Stimulated activated naive CD8-positive, alpha-beta T cell treated with anti-CD3 and anti-CD28 coated beads, Interleukin-15, Interleukin-2, amounts not matched to agents 100 U/mL and 50 U/mL, for 24 hours (primary cell): Measurements from ENCODE around the gene TMC4.
A peak's percentile ranks its signal among the peaks of the same experiment; 100 is the strongest.

Experiments used
- ATAC-seq: fragments of 150-1000 bp; cut with Tn5 transposase; one replicate; pipeline ENCODE4 v1.10.0; 2021
- DNase-seq: peaks from one replicate; pipeline ENCODE4 v3.0.0; 2021

The TMC4 gene

GRCh38 chr19:54154603-54155345, 18.2 kb downstream of the TMC4 start:
- DNase-seq (no peak), ATAC-seq (no peak)

- ATAC-seq, result no peak
Observed at GRCh38 chr19:54153731-54154326, 19.1 kb downstream of the TMC4 start.

GRCh38 chr19:54152878-54153524, 20.0 kb downstream of the TMC4 start:
- ATAC-seq, result no peak
- DNase-seq, result no peak

More at GRCh38 chr19:54153731-54154326, 19.1 kb downstream of the TMC4 start:
- DNase-seq, result no peak

GRCh38 chr19:54152267-54152666, 20.7 kb downstream of the TMC4 start:
- ATAC-seq, result no peak
- no peak for DNase-seq

- ATAC-seq (no peak), DNase-seq (no peak)
Observed at GRCh38 chr19:54151362-54152035, 21.5 kb downstream of the TMC4 start.

- no peak for ATAC-seq
- no peak for DNase-seq
Observed at GRCh38 chr19:54149021-54149812, 23.7 kb downstream of the TMC4 start.

- no peak for DNase-seq
- ATAC-seq, result no peak
Observed at GRCh38 chr19:54148158-54148557, 24.8 kb downstream of the TMC4 start.

- ATAC-seq (no peak), DNase-seq (no peak)
Observed at GRCh38 chr19:54147676-54148075, 25.3 kb downstream of the TMC4 start.

GRCh38 chr19:54145541-54146158, 27.3 kb downstream of the TMC4 start:
- DNase-seq (no peak), ATAC-seq (no peak)

GRCh38 chr19:54142166-54142780, 30.7 kb downstream of the TMC4 start:
- DNase-seq (no peak), ATAC-seq (no peak)

- DNase-seq (no peak), ATAC-seq (no peak)
Observed at GRCh38 chr19:54141356-54141755, 31.6 kb downstream of the TMC4 start.

- DNase-seq (peak; percentile 59), ATAC-seq (no peak)
Observed at GRCh38 chr19:54138489-54139256, 34.3 kb downstream of the TMC4 start.

GRCh38 chr19:54137699-54138488, 35.1 kb downstream of the TMC4 start, which contains the start of gene CNOT3:
Gene CNOT3 (plus strand): TSS chr19:54137762. CDS start chr19:54142979, 5,217 bp downstream.
- peak; percentile 47 for DNase-seq
- ATAC-seq, result no peak

- ATAC-seq, result peak; percentile 91
- DNase-seq, result peak; percentile 98
Observed at GRCh38 chr19:54136864-54137698, 35.9 kb downstream of the TMC4 start.

- ATAC-seq, result no peak
- no peak for DNase-seq
Observed at GRCh38 chr19:54136086-54136863, 36.7 kb downstream of the TMC4 start.

- DNase-seq, result no peak
Observed at GRCh38 chr19:54133957-54134590, 38.9 kb downstream of the TMC4 start.

GRCh38 chr19:54133312-54133956, 39.5 kb downstream of the TMC4 start:
- no peak for DNase-seq

More at GRCh38 chr19:54133957-54134590, 38.9 kb downstream of the TMC4 start:
- ATAC-seq, result no peak

More at GRCh38 chr19:54133312-54133956, 39.5 kb downstream of the TMC4 start:
- ATAC-seq, result no peak
